Right ventricle myocardium superior (tissue), 1 donor: ENCODE data around the gene ERLEC1. TPM values are rescaled to one million over a fixed set of nuclear protein-coding genes. Genes with fewer than 3 reads are reported as not detected.
"Not testable (repeated sequence)": the region's sequence is repeated elsewhere in the genome, so short reads cannot be mapped to it uniquely, and the experiment has no call there.

Experiments used
- ATAC-seq: fragments of 200-7000 bp; cut with Tn5 transposase; one replicate; pipeline ENCODE4 v1.9.1; 2020; ENCODE audit warnings: mild to moderate bottlenecking; ENCODE audit not compliant: poor library complexity
- DNase-seq: peaks from one replicate; pipeline ENCODE4 v3.0.0-alpha.2; 2020
- intact Hi-C: fragments of 100-400 bp; cut with DNase I; formaldehyde crosslinking; loops from one replicate; pipeline ENCODE4 v1.11.2; 2022
- total RNA-seq: library from RNA; stranded (reverse); fragmentation: NEBNext Ultra II Directional; extraction: Animal tissue kit (Norgen Biotek cat#: 25700); gene quantifications from one replicate; pipeline ENCODE4 v1.2.1, GENCODE V29; 2021
- donor health status: DM: no; HTN: yes; CAD: no; lungs with severe emphysema.

Gene ERLEC1
- total RNA-seq, 1 donor from 2014 or later = 32.3 TPM

GRCh38 chr2:53777134-53777533, 9.7 kb upstream of the ERLEC1 start:
- intact Hi-C loops = no loop called here
- DNase-seq (no peak), ATAC-seq (no peak)

DNA sequence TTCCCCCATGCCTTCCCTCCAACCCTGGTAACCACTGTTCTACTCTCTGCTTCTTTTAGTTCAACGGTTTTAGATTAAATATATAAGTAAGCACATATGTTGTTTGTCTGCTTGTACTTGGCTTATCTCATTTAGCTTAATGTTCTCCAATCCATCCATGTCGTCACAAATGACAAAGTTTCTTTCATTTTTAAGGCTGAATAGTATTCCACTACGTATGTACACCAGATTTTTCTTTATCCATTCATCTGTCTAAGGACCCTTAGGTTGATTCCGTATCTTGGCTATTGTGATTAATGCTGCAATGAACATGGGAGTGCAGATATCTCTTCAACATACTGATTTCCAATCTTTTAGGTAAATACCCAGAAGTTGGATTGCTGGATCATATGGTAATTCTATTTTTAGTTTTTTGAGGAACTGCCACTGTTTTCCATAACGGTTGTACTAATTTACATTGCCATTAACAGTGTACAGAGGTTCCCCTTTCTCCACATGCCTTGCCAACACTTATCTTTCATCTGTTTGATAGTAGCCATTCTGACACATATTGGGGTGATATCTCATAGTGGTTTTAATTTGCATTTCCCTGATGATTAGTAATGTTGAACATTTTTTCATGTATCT, 8.2 kb upstream of the ERLEC1 start:
- ATAC-seq (no peak), DNase-seq (no peak)

GRCh38 chr2:53780056-53780455, 6.8 kb upstream of the ERLEC1 start:
- DNase-seq (no peak), ATAC-seq (no peak)
- intact Hi-C loops = no loop called here

More for the DNA sequence above, 8.2 kb upstream of the ERLEC1 start:
- intact Hi-C loops = no loop called here

DNA sequence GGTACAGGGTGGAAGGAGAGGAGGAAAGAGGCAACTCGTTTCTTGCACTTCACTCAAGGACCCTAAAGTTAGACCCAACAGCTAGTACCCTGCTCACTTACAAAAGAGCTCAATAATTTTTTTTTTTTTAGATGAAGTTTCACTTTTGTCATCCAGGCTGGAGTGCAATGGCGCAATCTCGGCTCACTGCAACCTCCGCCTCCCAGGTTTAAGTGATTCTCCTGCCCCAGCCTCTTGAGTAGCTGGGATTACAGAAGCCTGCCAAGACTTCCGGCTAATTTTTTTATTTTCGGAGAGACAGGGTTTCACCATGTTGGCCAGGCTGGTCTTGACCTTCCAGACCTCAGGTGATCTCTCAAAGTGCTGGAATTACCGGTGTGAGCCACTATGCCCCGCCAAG, 4.2 kb upstream of the ERLEC1 start:
- no peak for ATAC-seq
- no peak for DNase-seq
- intact Hi-C loops = no loop called here

GRCh38 chr2:53784436-53784835, 2.4 kb upstream of the ERLEC1 start:
- no peak for ATAC-seq
- no peak for DNase-seq
- intact Hi-C loops = no loop called here

- no peak for ATAC-seq
- no peak for DNase-seq
- intact Hi-C loops = no loop called here
Observed at GRCh38 chr2:53785366-53785765, 1.5 kb upstream of the ERLEC1 start.

DNA sequence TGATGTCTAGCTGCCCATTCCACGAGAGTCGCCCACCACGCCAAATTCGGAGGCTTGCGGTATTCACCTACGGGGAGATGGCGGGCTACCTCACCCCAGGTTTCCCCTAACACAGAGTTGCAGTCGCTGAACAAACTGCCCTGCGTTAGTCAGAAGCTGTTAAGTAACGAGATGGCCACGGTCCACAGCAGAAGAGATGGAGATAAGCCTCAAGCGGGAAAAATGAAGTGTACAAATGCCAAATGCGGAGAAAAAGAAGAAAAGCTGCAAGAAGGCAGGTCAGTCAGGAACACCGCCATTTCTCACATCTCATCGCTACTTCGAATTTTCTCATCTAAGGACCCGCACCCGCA, 516 bp upstream of the ERLEC1 start:
- intact Hi-C loops = no loop called here
- ATAC-seq = peak; percentile 51
- no peak for DNase-seq

GRCh38 chr2:53787614-53788289, 908 bp downstream of the ERLEC1 start:
- ATAC-seq (no peak), DNase-seq (no peak)
- intact Hi-C loops = no loop called here

- intact Hi-C loops = no loop called here
- ATAC-seq (no peak), DNase-seq (no peak)
Observed at GRCh38 chr2:53793261-53793660, 6.4 kb downstream of the ERLEC1 start.

DNA sequence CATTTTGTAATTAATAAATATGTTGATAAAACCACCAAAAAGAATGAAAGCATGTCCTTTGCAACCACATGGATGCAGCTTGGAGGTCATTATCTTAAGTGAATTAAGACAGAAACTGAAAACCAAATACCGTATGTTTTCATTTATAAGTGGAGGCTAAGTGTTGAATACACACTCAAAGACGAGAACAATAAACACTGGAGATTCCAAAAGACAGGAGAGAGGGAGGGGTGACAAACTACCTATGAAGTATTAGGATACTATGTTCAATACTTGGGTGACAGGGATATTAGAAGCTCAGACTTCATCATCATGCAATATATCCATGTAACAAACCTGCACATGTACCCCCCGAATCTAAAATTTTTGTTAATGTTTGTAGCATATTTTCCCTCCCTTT, 7.0 kb downstream of the ERLEC1 start:
- DNase-seq (no peak), ATAC-seq (no peak)
- intact Hi-C loops = no loop called here

DNA sequence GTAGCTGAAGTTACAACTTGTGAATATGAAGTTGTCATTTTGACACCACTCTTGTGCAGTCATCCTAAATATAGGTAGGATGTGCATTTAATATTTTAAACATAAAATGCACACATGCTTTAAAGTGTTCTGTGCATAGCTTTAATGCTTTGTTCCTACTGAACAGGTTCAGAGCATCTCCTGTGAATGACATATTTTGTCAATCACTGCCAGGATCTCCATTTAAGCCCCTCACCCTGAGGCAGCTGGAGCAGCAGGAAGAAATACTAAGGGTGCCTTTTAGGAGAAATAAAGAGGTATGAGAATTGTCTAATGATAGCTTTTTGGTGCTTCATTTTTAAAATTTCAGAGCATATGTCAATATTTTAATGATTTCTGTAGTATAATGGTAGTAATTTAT, 14.7 kb downstream of the ERLEC1 start:
- intact Hi-C loops = no loop called here
- ATAC-seq (no peak), DNase-seq (no peak)

DNA sequence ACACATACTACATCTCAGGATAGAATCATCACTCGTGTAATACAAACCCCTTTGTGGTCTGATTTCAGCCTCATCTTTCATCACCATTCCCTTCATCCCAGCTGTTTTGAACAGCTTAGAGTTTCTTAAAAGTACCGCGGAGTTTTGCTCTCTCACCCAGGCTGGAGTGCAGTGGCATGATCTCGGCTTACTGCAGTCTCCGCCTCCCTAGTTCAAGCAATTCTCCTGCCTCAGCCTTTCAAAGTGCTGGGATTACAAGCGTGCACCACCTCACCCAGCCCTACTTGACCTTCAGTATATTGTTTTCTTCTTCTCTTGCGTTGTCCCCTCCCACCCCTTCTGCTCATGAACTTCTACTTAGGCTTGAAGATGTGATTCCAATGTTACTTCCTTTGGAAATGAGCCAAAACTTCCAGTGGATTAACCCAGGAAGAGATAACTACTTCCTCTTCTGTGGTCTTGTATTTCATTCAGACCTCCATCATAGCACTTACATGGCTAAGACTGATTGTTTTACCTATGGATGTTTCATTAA, 15.8 kb downstream of the ERLEC1 start:
- intact Hi-C loops = no loop called here
- DNase-seq = no peak
- no peak for ATAC-seq

DNA sequence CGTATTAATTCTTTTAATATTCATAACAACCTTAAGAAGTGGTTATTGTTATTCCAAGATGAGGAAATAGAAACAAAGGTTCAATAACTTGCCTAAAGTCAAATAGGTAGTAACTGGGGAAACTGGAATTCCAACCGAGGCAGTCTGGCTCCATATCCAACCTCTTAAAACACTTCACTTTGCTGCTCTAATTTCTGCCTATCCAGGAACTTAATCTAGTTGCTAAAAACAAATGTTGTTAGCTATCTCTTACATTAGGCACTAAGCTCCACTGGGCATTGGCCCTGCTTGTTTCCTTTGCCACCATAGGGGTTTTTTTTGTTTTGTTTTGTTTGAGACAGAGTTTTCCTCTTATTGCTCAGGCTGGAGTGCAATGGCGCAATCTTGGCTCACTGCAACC, 24.8 kb downstream of the ERLEC1 start:
- intact Hi-C loops = no loop called here
- ATAC-seq (peak; percentile 56), DNase-seq (no peak)

GRCh38 chr2:53813151-53813550, 26.3 kb downstream of the ERLEC1 start:
- intact Hi-C loops = no loop called here
- no peak for DNase-seq
- no peak for ATAC-seq

DNA sequence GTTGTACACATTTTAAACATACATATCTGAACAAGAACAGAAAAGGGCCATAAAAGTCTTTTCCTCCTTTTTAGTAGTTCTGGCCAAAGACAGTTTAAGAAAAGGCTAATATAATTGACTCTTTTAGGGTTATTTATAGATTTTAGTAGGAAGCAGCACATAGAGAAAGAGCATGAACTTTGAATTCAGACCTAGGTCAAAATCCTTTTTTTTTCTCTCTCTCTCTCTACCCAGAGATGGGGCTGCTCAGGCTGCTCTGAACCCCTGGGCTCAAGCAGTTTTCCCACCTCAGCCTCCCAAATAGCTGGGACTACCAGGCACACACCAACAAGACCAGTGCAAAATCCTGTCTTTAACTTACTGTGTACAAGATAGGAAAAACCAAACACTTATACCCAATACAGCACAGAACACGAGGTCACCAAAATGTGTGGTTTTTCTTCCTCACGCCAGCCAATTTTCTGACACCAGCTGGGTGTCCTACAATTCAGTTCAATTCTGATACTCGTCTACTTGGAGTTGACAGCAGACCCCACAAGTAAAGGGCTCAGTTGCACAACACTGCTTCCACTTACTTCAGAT, 32.1 kb downstream of the ERLEC1 start:
- ATAC-seq (no peak), DNase-seq (no peak)
- intact Hi-C loops = no loop called here

GRCh38 chr2:53819634-53820033, 32.8 kb downstream of the ERLEC1 start:
- ATAC-seq = no peak
- DNase-seq = no peak
- intact Hi-C loops = no loop called here

DNA sequence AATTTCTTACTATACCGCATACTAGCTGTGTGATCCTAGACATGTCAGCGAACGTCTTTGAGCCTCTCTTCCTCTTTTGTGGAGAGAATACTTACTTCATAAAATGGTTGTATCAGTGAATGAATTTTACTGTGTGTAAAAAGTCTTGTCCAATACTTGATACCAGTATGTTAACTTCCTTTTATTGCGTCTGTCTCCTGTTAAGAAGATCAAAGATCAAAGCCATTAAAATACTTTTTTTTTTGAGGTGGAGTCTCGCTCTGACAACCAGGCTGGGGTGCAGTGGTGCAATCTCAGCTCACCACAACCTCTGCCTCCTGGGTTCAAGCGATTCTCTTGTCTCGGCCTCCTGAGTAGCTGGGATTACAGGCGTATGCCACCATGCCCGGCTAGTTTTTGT, 33.2 kb downstream of the ERLEC1 start:
- DNase-seq (no peak), ATAC-seq (no peak)
- intact Hi-C loops = no loop called here

- no peak for DNase-seq
- ATAC-seq = no peak
- intact Hi-C loops = no loop called here
Observed at GRCh38 chr2:53820711-53821110, 33.9 kb downstream of the ERLEC1 start.

DNA sequence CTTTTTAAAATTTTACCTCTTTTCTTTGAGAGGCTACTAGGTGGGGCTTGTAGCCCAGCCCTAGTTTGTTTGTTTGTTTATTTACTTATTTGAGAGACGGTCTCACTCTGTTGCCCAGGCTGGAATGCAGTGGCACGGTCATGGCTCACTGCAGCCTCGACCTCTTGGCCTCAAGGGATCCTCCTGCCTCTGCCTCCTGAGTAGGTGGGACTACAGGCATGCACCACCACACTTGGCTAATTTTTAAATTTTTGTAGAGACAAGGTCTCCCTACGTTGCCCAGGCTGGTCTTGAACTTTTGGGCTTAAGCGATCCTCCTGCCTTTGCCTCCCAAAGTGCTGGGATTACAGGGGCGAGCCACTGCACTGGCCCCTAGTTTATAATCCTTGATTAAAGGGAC, 35.0 kb downstream of the ERLEC1 start:
- no peak for DNase-seq
- intact Hi-C loops = no loop called here
- ATAC-seq = no peak

DNA sequence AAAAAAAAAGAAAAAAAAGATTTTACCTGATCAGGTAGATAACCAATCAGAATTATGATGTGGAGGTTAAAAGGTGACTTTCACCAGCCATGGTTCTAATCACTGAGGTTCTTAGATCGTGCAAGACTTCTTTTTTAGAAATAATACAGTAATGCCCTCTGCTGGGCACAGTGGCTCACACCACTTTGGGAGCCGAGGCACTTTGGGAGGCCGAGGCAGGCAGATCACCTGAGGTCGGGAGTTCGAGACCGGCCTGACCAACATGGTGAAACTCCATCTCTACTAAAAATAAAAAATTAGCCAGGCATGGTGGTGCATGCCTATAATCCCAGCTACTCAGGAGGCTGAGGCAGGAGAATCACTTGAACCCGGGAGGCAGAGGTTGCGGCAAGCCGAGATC, 36.8 kb downstream of the ERLEC1 start:
- intact Hi-C loops, ATAC-seq: not testable (repeated sequence)

More for the DNA sequence above, 36.8 kb downstream of the ERLEC1 start:
- not testable (repeated sequence) for DNase-seq
